ENCODE measurements around the gene PLVAP.

GRCh38 chr19:17419154-17419620 is 42.0 kb upstream of the PLVAP start:
- TF ChIP-seq CTCF (IDR thresholded peaks at IDR 0.05; ENCODE audit: low read depth, low read length) (no peak), POLR2A (IDR thresholded peaks at IDR 0.05; ENCODE audit: extremely low read depth, insufficient read length) (no peak), MAX (IDR thresholded peaks at IDR 0.05; ENCODE audit: low read depth, low read length) (no peak)
